Measurements from ENCODE around the gene GPBP1L1.

Gene GPBP1L1

DNA sequence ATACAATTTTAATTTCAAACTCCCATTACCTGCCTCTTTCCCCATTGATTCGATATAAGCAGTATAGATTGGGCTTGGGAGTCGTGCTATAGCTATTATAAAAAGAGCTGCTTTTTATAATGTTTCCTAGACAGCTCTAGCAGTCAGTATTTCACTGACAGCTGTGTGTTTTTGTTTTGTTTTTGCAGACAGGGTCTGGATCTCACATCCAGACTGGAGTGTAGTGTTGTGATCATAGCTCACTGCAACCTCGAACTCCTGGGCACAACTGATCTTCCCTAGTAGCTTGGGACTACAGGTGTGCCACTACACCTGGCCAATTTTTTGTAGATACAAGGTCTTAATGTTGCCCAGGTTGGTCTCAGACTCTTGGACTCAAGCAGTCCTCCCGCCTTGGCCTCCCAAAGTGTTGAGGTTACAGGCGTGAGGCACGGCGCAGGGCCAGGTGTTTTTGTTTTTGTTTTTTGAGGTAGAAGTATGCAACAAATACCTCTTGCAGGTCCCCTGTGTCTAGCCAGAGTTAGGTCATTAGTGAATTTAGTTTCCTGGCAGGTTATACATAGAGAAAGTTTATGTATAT lies 100.7 kb downstream of the GPBP1L1 start:
- no peak for DNase-seq

DNA sequence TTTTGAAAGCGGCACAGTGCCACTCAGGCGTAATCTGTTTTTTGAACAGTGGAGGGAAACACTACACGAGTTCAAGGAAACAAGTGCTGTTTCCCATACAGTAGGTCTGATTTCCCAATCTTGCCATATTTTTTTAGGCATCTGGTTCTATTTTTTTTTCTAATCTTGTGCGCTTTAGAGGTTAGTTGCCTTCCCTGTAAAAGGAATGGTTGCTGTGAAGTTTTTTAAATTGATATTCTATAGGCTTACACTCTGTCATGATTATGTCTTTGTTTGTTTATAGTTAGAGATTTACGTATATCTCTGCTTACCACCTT lies 101.3 kb downstream of the GPBP1L1 start:
- no peak for DNase-seq

DNA sequence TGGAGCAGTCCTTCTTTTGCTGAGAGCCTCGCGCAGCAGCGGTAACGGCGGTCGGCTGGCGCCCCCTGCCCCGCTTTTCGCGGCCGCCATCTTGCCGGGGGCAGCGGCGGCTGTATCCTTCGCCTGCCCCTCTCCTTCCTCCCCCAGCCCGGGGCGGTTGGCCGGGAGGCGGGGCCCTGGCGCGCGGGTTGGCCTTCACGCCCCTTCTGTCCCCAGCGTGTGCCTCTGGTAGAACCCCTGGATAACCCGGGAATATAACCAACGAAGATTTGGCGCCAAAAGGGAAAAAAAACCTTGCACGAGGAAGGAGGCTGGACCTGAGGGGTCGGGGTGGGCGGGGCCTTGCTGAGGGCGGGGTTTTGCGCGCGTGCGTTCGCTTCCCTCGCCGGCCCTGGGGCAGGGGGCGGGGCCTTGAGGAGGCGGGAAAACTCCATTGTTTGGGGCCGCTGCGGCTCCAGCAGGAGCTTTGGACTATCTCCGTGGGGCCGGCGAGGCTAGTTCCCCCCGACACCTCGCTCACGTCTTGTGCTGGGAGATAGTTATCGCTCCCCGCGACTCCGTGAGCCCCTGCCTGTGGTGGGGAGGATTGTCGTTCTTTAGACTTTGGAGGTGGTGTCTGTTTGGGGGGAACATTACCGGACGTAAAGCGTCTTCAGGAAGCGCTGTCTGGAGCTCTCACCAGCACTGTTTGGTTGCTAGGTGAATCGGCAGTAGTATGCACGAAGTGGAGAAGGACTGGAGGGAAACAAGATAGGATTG lies 101.8 kb downstream of the GPBP1L1 start:
- DNase-seq = peak; percentile 89

DNA sequence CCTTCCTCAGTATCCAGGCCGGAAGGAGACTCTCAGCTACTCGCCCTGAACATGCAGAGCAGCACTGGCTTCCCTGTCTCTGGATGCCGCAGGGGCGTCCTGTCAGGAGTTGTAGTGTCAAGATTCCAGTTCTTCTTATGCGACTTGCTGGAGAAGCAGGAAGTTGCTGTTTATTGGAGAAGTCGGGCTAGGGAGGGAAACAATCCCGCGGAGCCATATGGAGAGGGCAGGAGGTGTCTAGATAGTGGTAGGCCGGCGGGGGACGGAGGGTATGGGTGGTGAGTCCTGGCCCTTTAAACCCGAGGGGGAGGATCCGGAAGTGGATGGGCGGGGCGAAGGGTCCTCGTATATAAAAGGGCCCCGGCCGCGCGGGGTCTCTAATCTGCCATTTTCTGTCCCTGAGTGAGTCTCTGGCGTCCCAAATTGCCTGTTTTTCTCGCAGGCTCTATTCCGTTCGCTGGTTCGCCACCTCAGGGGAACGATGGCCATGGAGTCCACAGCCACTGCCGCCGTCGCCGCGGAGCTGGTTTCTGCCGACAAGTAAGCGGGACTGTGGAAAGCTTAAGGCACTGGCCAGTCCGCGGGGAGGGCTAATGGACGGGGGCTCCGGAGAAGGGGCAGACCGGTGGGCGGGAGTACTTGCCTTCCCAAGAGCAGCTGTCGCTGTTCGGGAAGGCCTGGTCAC lies 102.5 kb downstream of the GPBP1L1 start, which contains the start of gene NASP:
Gene NASP, plus strand, starts transcription at position 376 of the 685 bp plus-strand sequence. Its CDS starts 106 bp downstream, at position 482.
- peak; percentile 76 for DNase-seq

DNA sequence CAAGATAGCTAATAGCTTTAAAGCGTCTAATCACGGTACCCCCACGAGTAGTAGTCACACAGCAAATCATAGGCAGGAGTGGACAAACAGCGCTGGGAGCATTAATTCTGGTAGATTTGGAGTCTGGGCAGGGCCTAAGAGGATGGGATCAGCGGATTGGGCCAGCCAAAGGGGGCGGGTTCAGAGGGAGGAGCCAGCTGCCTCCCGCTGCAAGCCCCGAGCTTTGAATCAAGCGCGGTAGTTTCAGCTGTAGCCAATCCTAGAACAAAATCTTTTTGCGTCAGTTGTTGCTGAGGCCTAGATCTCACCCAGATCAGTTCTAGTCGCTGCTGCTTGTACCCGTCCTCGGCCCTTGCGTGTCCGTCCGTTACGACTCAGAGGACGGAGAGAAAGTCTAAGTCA lies 103.1 kb downstream of the GPBP1L1 start:
- peak; percentile 93 for DNase-seq
